Cardiac fibroblast (primary cell): ENCODE results near the gene MEIG1.

Experiments
- DNase-seq, 2 donors: peaks; one replicate each; pipeline versions ENCODE4 v3.0.0 to v3.0.0-alpha.2; 2010; ENCODE audit warnings: low read depth in 2 of 2
- H3K4me3 ChIP-seq, 2 donors: replicated peaks in 1 of 2; 1 replicate in 1 of 2; 2 replicates in 1 of 2; pipeline ENCODE4 v1.5.1; 2011; ENCODE audit warnings: low read depth in 2 of 2, low read length in 2 of 2, mild to moderate bottlenecking in 2 of 2, moderate library complexity in 1 of 2
- CTCF ChIP-seq: IDR thresholded peaks from one replicate; pipeline ENCODE4 v1.5.1; 2011; ENCODE audit warnings: low read depth, mild to moderate bottlenecking, low read length, inconsistent platforms

The MEIG1 gene

GRCh38 chr10:14945108-14945507 lies 14.1 kb upstream of the MEIG1 start:
- TF ChIP-seq CTCF, result no peak
- H3K4me3 ChIP-seq, result no peak overlapping the region
- peak; percentile 15 to 60 for DNase-seq

- DNase-seq, result no peak
- no peak overlapping the region for H3K4me3 ChIP-seq
- no peak for TF ChIP-seq CTCF
Measured at GRCh38 chr10:14947268-14947667, 11.9 kb upstream of the MEIG1 start.

- no peak overlapping the region for H3K4me3 ChIP-seq
- DNase-seq, result peak in 1 of 2 donors; percentile 16
- TF ChIP-seq CTCF, result no peak
Measured at GRCh38 chr10:14949291-14949690, 9.9 kb upstream of the MEIG1 start.

- DNase-seq, result peak in 1 of 2 donors; percentile 13
- peak overlapping the region; percentile 83 to 86 for H3K4me3 ChIP-seq
- peak; percentile 21 for TF ChIP-seq CTCF
Measured at GRCh38 chr10:14952851-14953423, 6.3 kb upstream of the MEIG1 start.

GRCh38 chr10:14953424-14954000 lies 5.7 kb upstream of the MEIG1 start:
- H3K4me3 ChIP-seq, result peak overlapping the region; percentile 83 to 86
- no peak for TF ChIP-seq CTCF
- DNase-seq, result peak; percentile 64 to 70

GRCh38 chr10:14954001-14954770 lies 5.0 kb upstream of the MEIG1 start, which contains the start of gene DCLRE1C:
Gene DCLRE1C, minus strand, starts transcription at chr10:14954096. Its CDS starts 86 bp downstream, at chr10:14954010.
- peak within 1 kb of the TSS; percentile 83 to 86 for H3K4me3 ChIP-seq
- DNase-seq, result peak; percentile 89 to 90
- TF ChIP-seq CTCF, result no peak
